NCI-H748 (cell line): ENCODE results near the gene REC8.
"Not testable (repeated sequence)": the region's sequence is repeated elsewhere in the genome, so short reads cannot be mapped to it uniquely, and the experiment has no call there.

Experiments used
- DNase-seq: peaks from one replicate; lab custom pipeline; 2025; ENCODE audit not compliant: unreplicated experiment; lab: John Stamatoyannopoulos, UW

Gene REC8

GRCh38 chr14:24197056-24197450 lies 25.2 kb downstream of the REC8 start:
- no peak for DNase-seq

GRCh38 chr14:24198814-24199524 lies 27.1 kb downstream of the REC8 start:
- no peak for DNase-seq

DNA sequence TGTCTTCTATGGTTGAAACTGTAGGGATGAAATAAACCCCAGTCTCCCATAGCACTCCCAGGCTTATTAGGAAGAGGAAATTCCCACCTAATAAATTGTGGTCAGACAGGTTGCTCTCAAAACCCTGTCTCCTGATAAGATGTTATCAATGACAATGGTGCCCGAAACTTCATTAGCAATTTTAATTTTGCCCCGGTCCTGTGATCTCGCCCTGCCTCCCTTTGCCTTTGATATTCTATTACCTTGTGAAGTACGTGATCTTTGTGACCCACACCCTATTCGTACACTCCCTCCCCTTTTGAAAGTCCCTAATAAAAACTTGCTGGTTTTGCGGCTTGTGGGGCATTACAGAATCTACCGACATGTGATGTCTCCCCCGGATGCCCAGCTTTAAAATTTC lies 30.7 kb downstream of the REC8 start:
- DNase-seq, result not testable (repeated sequence)

DNA sequence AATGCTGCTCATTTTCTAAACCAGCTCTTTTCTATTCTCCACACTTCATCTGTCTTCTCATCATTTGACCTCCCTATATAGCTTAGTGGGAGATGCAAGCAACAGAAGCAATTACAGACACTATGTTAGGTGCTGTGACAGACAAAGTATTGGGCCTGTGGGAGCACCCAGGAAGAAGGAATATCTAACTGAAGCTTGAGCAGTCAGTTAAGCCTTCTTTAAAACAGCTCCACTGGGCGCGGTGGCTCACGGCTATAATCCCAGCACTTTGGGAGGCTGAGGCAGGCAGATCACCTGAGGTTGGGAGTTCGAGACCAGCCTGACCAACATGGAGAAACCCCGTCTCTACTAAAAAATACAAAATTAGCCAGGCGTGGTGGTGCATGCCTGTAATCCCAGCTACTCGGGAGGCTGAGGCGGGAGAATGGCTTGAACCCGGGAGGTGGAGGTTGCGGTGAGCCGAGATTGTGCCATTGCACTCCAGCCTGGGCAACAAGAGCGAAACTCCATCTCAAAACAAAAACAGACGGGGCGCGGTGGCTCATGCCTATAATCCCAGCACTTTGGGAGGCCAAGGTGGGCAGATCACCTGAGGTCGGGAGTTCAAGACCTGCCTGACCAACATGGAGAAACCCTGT lies 31.5 kb downstream of the REC8 start:
- not testable (repeated sequence) for DNase-seq

DNA sequence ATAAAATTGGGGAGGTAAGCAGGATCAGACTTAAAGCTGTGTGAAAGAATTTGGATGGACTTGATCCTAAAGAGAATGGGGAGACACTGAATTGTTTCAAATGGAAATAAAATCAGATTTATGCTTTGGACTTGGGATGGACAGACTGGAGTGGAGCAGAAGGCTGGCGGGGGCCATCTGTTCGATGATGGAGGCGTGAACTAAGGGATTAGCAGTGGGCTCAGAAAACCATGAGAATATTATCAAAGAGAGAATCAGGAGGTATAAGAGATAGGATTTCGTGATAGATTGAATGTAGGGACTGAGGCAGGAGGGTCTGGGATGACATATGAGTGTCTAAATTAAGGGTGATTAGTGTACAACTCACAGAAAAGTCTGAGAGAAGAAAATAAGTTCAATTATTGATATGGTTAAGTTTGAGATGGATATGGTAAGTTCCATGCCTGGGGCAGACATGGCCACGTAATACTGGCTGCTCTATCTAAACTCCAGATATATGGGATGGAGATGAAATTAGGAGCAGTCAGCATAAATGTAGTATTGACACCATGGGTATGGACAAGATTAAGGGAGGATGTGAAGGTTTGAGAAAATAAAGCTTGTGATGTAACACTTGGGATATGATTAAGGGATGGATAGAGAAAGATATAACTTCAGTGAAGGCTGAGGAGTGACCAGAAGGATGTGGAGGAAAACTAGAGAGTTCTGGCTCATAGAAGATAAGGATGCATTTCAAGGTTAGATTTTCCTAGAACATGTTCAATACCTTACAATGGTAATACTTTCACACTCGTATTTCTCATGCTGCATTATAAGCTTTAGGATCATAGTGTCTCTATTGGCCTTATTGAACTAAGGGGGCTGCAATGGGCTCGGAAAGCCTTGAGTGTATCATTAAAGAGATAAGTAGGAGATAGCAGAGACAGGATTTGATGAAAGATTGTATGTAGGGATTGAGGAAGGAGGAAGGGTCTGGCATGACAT lies 32.6 kb downstream of the REC8 start:
- DNase-seq, result no peak

DNA sequence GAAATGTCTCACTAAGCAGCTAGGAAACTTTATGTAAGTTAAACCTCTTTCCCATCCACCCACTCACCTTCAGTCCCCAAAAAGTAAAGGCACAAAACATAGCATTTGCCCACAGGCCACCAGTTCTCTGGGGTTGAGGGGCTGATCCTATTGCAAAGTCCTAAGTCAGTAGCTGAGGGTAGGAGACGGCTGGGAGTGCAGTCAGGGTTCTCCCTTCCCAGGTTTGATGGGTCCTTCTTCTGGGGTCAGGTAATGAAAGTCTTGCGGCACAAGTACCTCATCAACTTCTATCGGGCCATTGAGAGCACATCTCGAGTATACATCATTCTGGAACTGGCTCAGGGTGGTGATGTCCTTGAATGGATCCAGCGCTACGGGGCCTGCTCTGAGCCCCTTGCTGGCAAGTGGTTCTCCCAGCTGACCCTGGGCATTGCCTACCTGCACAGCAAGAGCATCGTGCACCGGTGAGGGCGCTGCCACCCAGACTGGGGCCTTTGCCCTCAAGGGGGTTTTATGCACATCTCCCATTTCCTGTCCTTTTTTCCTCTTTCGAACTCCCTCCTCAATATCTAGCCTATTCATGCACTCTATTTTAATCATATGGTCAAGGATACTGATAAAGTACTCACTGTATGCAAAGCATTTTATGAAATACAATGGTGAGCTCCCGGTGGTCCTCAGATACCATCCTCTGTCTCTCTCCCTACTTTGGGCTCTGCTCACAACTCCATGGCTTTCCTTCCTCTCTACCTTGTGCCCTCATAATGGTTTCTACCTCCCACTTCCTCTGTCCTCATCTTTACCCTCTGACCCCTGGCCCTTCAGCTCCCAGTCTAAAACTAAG lies 34.6 kb downstream of the REC8 start:
- DNase-seq, result no peak

- no peak for DNase-seq
Measured at GRCh38 chr14:24207104-24207551, 35.2 kb downstream of the REC8 start.

DNA sequence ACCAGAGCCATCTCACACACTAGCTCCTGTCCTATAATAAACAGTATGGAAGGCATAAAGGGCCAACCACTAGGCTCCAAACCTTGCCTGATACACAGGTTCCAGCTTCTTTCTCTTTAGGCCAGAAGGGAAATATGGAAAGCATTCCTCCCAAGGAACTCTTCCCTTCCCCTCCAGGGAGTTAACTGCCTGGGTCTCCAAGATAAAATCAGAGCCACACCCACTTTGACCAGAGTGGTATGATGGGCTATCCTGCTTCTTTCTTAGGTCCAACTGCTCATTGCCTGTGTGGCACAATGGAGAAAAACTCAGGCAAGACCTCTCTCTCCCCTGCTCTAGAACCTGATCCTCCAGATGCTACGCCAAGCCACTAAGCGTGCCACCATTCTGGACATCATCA lies 35.7 kb downstream of the REC8 start:
- DNase-seq, result no peak

- no peak for DNase-seq
Measured at GRCh38 chr14:24211311-24211710, 39.4 kb downstream of the REC8 start.

- peak; percentile 98 for DNase-seq
Measured at GRCh38 chr14:24212924-24213865, 41.3 kb downstream of the REC8 start, which contains the start of gene CHMP4A. TSS of gene CHMP4A (minus strand) at chr14:24213488. CDS start at chr14:24213439, 49 bp downstream.

DNA sequence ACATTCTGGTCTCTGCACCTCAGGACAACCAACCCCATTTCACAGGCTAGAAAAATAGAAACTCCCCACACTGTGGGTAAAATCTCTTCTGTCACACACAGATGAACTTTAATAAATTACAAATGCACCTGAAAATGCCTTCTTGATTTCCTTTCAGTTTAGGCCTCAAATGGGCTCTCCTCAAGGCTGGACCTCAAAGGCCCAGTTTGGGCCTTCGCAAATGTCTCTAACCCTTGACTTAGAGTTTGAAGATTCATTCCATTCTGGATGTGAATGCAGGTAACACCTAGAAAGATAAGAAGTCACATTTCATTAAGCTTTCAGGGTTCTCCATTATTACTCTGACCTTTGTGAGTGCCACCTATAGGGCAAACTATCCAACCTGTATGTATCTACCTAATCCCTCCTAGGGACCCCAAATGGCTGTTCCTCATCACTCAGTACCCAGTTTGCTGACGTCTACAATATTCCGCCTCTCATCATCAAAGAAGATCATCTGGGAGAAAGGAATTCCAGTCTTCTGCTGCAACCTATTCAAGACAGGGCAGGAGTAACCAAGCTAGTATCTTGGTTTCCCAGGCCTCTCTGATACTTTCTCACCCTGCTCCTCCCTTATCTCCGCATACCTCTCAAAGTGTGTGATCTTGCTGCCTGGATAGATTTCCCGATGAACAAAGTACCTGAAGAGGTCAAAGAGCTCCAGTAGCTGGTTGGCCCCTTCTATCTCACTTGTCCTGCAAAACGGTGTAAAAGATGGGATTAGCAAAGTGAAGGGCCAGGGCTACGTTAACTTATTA lies 42.2 kb downstream of the REC8 start:
- DNase-seq, result no peak

- peak; percentile 91 for DNase-seq
Measured at GRCh38 chr14:24215495-24216344, 43.8 kb downstream of the REC8 start, which contains the start of gene MDP1. TSS of gene MDP1 (minus strand) at chr14:24216066. CDS start at chr14:24215955, 111 bp downstream.

GRCh38 chr14:24216345-24216699 lies 44.4 kb downstream of the REC8 start:
- DNase-seq, result no peak

GRCh38 chr14:24216876-24217275 lies 45.0 kb downstream of the REC8 start:
- not testable (repeated sequence) for DNase-seq

DNA sequence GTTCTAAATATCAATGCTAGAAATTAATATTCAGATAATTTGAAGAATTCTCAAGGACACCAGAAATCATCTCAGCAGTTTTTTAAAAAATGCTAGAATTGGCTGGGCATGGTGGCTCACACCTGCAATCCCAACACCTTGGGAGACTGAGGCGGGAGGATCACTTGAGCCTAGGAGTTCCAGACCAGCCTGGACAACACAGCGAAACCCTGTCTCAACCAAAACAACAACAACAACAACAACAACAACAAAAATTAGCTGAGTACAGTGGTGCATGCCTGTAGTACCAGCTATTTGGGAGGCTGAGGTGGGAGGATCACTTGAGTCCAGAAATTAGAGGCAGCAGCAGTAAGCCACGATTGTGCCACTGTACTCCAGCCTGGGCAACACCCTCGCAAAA lies 47.2 kb downstream of the REC8 start:
- DNase-seq, result no peak

GRCh38 chr14:24219521-24219920 lies 47.6 kb downstream of the REC8 start:
- DNase-seq, result no peak

DNA sequence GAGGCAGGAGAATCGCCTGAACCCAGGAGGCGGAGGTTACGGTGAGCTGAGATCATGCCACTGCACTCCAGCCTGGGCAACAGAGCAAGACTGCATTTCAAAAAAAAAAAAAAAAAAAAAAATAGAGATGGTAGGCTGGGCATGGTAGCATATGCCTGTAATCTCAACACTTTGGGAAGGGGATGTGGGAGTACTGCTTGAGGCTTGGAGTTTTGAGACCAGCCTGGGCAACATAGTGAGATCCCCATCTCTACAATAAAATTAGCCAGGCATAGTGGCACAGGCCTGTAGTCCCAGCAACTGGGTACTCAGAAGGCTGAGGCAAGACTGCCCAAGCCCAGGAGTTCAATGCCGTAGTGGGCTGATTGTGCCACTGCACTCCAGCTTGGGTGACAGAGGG lies 51.1 kb downstream of the REC8 start:
- DNase-seq, result not testable (repeated sequence)

- DNase-seq, result no peak
Measured at GRCh38 chr14:24224618-24225071, 52.8 kb downstream of the REC8 start.
